Body of pancreas (tissue), 4 donors: ENCODE measurements around the gene ADAMTS20. TPM values are rescaled to one million over a fixed set of nuclear protein-coding genes. Genes with fewer than 3 reads are reported as not detected.

Experiments used
- ATAC-seq: fragments of 150-250 bp; one replicate; pipeline ENCODE4 v1.9.1; 2016
- DNase-seq, 4 donors: peaks; one replicate each; pipeline ENCODE4 v3.0.0-alpha.2; 2019
- H3K27ac ChIP-seq, 4 donors: fragments of 200-600 bp; sonication (generic); 1 replicate in 3 of 4; 2 replicates in 1 of 4; pipeline versions ENCODE4 v1.5.1 to v1.6.1; 2016 to 2019; ENCODE audit warnings: mild to moderate bottlenecking in 1 of 4, mixed read lengths in 1 of 4, moderate library complexity in 1 of 4
- H3K27me3 ChIP-seq, 2 donors: fragments of 200-600 bp; sonication (generic); one replicate each; pipeline ENCODE4 v1.6.0; 2016; ENCODE audit warnings: mild to moderate bottlenecking in 1 of 2
- H3K36me3 ChIP-seq, 2 donors: fragments of 200-600 bp; sonication (generic); replicated peaks in 1 of 2; 2 replicates each; pipeline ENCODE4 v1.5.1; 2016; ENCODE audit warnings: low read depth in 2 of 2; ENCODE audit not compliant: insufficient read depth in 1 of 2
- H3K4me1 ChIP-seq: fragments of 200-600 bp; sonication (generic); one replicate; pipeline ENCODE4 v1.6.0; 2016
- H3K4me3 ChIP-seq, 2 donors: fragments of 200-600 bp; sonication (generic); 1 replicate in 1 of 2; 2 replicates in 1 of 2; pipeline ENCODE4 v1.5.1; 2016 to 2019
- H3K9me3 ChIP-seq, 3 donors: fragments of 200-600 bp; sonication (generic); 1 replicate in 2 of 3; 2 replicates in 1 of 3; pipeline ENCODE4 v1.5.1; 2016
- POLR2A ChIP-seq, 3 donors: fragments of 450-650 bp; IDR thresholded peaks; one replicate each; pipeline ENCODE4 v1.6.1; 2016; ENCODE audit warnings: antibody characterized with exemption in 3 of 3, mild to moderate bottlenecking in 2 of 3
- WGBS, 2 donors: methylation state at CpG; one replicate each; pipeline ENCODE4 v1.1.5; 2017; 5-methylcytosine and 5-hydroxymethylcytosine counted together
- intact Hi-C: fragments of 100-400 bp; cut with DNase I; formaldehyde crosslinking; loops from one replicate; pipeline ENCODE4 v1.15.1; 2023
- total RNA-seq, 2 donors: library from RNA; depleted of rRNA; stranded (reverse); fragments of >200 nt; gene quantifications; one replicate each; pipeline ENCODE4 v1.1.0, GENCODE V29; 2016
- TF ChIP-seq, protein P1 (sequence below), 7 experiments: fragments of 450-650 bp in 4 of 7; fragments of 200-600 bp in 3 of 7; sonication (generic) in 3 of 7; IDR thresholded peaks; one replicate each; pipeline ENCODE4 v1.5.1; 2016 to 2019; ENCODE audit warnings: antibody characterized with exemption in 7 of 7

The ADAMTS20 gene
- total RNA-seq, 2 donors from 2014 or later: not detected

DNA sequence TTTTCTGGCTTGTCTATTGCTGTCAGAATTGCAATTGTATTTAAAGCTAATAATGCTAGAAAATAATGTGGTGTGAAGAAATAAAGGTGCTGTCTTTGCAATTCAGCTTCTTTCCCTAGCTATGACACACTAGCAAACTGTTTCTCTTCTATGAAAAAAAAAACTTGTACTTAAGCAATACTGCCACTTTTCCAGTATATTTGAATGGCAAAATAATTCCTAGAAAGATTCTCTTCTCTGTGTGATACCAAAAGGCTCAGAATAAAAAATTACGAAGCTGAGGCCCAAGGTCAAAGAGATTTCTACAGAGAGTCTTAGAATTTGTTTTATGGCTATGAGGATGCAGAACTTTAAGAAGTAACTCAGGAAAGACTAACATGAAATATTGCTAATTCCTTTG lies 235.5 kb downstream of the ADAMTS20 start:
- no peaks in the 10 kb centered on the region for H3K27me3 ChIP-seq
- intact Hi-C loops: no loop called here
- no peak for TF ChIP-seq POLR2A (IDR thresholded peaks at IDR 0.05)
- TF ChIP-seq, protein P1, sequence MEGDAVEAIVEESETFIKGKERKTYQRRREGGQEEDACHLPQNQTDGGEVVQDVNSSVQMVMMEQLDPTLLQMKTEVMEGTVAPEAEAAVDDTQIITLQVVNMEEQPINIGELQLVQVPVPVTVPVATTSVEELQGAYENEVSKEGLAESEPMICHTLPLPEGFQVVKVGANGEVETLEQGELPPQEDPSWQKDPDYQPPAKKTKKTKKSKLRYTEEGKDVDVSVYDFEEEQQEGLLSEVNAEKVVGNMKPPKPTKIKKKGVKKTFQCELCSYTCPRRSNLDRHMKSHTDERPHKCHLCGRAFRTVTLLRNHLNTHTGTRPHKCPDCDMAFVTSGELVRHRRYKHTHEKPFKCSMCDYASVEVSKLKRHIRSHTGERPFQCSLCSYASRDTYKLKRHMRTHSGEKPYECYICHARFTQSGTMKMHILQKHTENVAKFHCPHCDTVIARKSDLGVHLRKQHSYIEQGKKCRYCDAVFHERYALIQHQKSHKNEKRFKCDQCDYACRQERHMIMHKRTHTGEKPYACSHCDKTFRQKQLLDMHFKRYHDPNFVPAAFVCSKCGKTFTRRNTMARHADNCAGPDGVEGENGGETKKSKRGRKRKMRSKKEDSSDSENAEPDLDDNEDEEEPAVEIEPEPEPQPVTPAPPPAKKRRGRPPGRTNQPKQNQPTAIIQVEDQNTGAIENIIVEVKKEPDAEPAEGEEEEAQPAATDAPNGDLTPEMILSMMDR (IDR thresholded peaks at IDR 0.05): no peak
- no peak overlapping the region for H3K27ac ChIP-seq
- 52 to 78% methylated on average over 1 of the region's 1 CpG for WGBS, 2 donors
- H3K4me1 ChIP-seq: no peaks in the 10 kb centered on the region
- H3K4me3 ChIP-seq: no peak overlapping the region
- no peaks in the 10 kb centered on the region for H3K9me3 ChIP-seq
- H3K36me3 ChIP-seq: no peaks in the 10 kb centered on the region
- ATAC-seq (no peak), DNase-seq (no peak)

DNA sequence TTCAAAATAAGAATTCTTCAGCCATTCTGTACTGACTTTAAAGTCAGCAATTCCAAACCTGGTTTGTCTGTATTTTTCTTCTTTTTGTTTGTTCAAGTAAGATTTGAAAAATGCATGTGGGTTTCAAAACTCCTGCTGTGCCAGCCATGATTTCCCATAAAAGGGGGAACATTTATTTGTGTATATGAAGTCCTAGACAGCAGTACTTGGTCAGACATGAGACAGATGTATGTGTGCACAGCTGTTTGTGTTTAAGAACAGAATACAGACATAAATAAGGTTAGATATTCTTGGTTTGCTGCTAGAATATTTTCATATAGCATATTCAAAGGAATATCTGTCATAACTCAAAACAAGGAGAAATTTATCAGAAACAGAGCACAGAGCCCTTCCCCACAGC lies 236.0 kb downstream of the ADAMTS20 start:
- no peak overlapping the region for H3K4me3 ChIP-seq
- intact Hi-C loops: no loop called here
- no peaks in the 10 kb centered on the region for H3K9me3 ChIP-seq
- ATAC-seq (no peak), DNase-seq (no peak)
- no peak overlapping the region for H3K27ac ChIP-seq
- H3K36me3 ChIP-seq: no peaks in the 10 kb centered on the region
- TF ChIP-seq, protein P1 (IDR thresholded peaks at IDR 0.05): no peak
- TF ChIP-seq POLR2A (IDR thresholded peaks at IDR 0.05): no peak
- no peaks in the 10 kb centered on the region for H3K27me3 ChIP-seq
- no peaks in the 10 kb centered on the region for H3K4me1 ChIP-seq

GRCh38 chr12:43312991-43313505 lies 239.0 kb downstream of the ADAMTS20 start:
- DNase-seq (no peak), ATAC-seq (no peak)
- intact Hi-C loops: no loop called here
- H3K4me1 ChIP-seq: no peaks in the 10 kb centered on the region
- WGBS, 2 donors: 49 to 51% methylated on average over 4 of the region's 4 CpGs
- no peaks in the 10 kb centered on the region for H3K27me3 ChIP-seq
- no peak overlapping the region for H3K27ac ChIP-seq
- H3K4me3 ChIP-seq: no peak overlapping the region
- TF ChIP-seq POLR2A (IDR thresholded peaks at IDR 0.05): no peak
- TF ChIP-seq, protein P1 (IDR thresholded peaks at IDR 0.05): no peak
- H3K9me3 ChIP-seq: no peaks in the 10 kb centered on the region
- H3K36me3 ChIP-seq: no peaks in the 10 kb centered on the region

DNA sequence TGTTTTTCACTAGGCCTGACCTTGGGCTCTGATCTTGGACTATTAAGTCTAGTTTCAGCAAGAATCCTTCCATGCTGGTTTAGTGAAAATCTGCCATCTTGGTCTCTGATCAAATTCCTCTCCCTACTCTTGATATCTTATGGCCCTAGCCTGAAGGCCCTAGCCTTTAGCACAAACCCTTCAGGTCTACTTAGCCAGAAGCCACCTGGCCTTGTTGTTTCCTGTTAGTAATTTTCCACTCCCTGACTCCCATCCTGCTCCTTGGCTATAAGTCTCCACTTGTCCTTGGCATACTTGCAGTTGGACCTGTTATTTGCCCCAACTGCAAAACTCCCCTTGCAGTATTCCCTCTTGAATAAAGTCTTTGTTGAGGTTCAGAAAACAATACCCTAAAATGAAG lies 241.4 kb downstream of the ADAMTS20 start:
- intact Hi-C loops: no loop called here
- no peak for ATAC-seq

GRCh38 chr12:43309959-43310358 lies 242.0 kb downstream of the ADAMTS20 start:
- 86 to 93% methylated on average over 3 of the region's 3 CpGs for WGBS, 2 donors
- TF ChIP-seq, protein P1 (IDR thresholded peaks at IDR 0.05): no peak
- no peak for TF ChIP-seq POLR2A (IDR thresholded peaks at IDR 0.05)
- no peaks in the 10 kb centered on the region for H3K9me3 ChIP-seq

More for the DNA sequence above, 241.4 kb downstream of the ADAMTS20 start:
- Histone ChIP-seq H3K36me3 (no peaks in the 10 kb centered on the region), H3K4me1 (no peaks in the 10 kb centered on the region), H3K27ac (no peak overlapping the region), H3K9me3 (no peaks in the 10 kb centered on the region), H3K27me3 (no peaks in the 10 kb centered on the region), H3K4me3 (no peak overlapping the region)
- DNase-seq: no peak
- TF ChIP-seq, protein P1 (IDR thresholded peaks at IDR 0.05): no peak
- no peak for TF ChIP-seq POLR2A (IDR thresholded peaks at IDR 0.05)

More at GRCh38 chr12:43309959-43310358, 242.0 kb downstream of the ADAMTS20 start:
- Histone ChIP-seq H3K27me3 (no peaks in the 10 kb centered on the region), H3K4me1 (no peaks in the 10 kb centered on the region), H3K27ac (no peak overlapping the region), H3K4me3 (no peak overlapping the region), H3K36me3 (no peaks in the 10 kb centered on the region)
- DNase-seq (no peak), ATAC-seq (no peak)
- intact Hi-C loops: no loop called here
